HG03045 (cell line): ENCODE data around the gene RCOR3.
"Not testable (repeated sequence)": the region's sequence is repeated elsewhere in the genome, so short reads cannot be mapped to it uniquely, and the experiment has no call there.

Experiments used
- ATAC-seq: cut with Tn5 transposase; IDR thresholded peaks from one replicate; pipeline ENCODE4 v1.9.1; 2021; ENCODE audit warnings: mild to moderate bottlenecking, moderate library complexity; ENCODE audit not compliant: unreplicated experiment

RCOR3 gene

DNA sequence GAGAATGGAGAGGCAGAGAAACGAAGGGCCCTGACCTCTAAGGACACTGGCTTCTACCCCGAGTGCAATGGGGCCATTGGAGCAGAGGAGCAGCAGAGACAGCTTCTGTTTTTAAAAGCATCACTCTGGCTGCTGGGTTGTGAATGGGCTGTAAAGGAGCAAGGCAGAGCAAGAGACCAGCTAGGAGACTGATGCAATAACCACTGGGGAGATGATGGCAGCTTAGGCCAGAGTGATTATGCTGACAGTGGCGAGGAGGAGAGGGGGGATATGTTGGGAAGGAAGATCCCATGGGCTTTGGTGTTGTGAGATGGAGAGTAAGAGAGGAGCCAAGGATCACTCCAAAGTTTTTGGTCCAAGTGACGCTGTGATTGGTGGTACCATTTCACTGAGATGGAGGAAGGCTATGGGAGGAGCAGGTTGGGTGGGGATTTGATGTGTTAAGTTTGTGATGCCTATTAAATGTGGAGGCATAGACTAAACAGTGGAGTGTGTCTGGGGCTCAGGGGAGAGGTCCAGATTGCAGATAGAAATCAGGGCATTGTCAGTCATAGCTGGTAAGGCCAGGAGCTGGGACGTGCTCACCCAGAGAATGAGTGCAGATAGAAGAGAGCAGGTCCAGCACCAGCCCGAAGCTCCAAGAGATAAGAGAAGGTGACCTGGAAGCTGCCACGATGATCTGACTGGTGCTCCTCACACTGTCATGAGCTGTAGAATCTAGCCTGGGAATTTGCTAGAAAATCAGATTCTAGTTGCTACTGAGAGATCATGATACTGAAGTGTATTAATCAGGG lies 78.5 kb downstream of the RCOR3 start:
- no peak for ATAC-seq

DNA sequence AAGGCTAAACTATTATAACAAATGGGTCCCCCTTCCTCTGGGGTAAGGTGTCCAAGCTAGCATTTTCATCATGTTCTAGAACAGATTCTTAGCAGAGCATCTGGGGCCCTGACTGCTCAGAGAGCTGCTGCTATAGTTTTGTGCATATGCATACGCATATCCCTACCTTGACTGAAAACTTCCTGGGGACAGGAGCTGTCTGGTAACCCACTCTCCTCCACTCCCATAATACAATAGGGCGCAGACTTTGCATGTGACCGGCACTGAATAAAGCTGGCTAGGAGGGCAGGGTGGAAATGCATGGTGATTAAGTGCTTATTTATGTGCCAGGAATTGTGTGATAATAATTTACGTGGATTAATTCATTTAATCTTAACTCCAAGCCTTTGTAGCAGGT lies 79.1 kb downstream of the RCOR3 start:
- ATAC-seq: no peak

DNA sequence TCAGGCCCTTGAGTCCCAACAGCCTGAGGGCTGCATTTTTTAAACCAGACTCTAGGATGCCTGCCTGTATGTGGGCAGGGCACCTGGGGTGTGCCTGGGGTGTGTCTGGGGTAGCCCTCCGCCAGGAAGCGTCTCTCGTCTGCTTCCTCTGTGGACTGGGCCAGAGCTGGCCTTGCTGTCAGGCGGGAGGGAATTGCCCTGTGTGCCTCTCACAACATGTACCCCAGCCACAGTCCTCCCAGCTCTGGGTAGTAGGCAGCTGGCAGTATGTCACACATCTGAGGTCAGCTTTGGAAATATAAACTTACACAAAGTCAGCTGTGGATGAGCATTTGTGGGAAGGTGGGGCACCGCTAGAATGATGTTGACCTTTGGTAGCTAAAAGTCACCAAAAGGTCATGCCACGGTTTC lies 80.5 kb downstream of the RCOR3 start:
- ATAC-seq: no peak

DNA sequence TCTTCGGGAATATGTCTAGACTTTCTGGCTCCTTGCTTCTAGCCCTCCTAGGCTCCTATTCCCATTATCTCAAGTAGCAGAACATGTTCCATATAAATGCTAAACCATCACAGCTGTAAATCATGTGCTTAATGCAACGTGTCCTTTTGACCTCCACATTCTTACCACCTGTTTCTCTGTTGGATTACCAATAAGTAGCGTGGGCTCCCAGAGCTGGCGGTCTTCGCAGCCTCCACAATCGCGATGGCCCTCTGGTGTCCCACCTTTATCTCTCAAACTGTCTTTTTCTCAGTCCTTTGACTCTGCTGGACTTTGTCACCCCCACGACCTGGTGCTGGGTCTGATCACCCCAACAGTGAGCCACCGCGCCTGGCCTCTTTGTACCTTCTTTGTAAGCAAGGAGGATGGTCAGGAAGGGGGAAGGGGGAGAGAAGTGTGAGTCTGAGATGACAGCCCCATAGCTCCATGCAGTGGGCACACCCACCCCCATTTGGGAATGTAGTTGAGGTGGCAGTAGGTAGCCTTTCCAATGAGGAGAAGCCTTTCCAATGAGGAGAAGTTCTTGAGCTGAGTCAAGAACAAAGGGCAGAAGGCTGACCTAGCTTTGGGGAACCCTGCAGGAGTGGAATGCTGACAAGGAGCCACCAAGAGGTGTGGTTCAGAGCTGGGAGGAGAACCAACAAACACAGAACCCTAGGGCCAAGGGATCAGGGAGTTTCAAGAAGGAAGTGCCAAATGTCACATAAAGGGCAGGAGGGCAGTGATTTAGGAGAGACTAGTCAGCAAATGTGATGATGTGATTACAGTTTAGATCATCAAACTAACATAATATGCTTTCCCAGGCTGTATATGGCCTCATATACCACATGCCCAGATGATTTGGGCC lies 81.7 kb downstream of the RCOR3 start:
- no peak for ATAC-seq

DNA sequence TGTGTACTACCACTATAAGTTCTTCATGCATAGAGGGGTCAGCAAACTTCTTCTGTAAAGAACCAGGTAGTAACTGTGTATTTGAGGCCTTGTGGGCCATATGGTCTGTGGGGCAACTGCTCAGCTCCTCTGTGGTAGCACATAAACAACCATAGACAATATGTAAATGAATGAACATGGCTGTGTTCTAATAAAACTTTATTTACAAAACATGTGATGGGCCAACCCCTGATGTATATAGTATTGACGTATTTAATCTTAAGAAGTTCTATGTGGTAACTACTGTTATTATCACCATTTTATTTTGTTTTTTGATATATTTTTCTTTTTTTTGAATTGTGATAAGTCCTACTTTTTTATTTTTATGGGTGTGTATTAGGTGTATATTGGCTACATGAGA lies 82.8 kb downstream of the RCOR3 start:
- ATAC-seq: no peak

DNA sequence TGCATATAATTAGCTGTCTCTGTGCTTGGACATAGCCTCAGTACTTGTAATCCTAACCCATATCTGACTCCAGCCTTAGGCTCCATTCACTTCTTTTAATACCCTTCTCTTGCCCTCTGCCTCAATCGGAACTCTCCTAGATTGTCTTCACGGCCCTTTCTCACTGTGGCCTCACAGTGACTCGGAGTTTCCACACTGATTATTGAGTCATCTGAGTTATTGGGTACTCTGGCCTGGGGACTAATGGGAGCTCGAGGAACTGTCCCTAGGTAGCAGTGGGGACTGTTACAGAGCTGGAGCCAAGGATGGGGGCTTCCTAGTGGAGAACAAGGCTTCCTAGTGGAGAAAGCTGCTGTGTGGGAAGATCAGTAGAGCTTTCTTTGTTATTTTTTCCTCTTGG lies 84.4 kb downstream of the RCOR3 start:
- ATAC-seq: no peak

DNA sequence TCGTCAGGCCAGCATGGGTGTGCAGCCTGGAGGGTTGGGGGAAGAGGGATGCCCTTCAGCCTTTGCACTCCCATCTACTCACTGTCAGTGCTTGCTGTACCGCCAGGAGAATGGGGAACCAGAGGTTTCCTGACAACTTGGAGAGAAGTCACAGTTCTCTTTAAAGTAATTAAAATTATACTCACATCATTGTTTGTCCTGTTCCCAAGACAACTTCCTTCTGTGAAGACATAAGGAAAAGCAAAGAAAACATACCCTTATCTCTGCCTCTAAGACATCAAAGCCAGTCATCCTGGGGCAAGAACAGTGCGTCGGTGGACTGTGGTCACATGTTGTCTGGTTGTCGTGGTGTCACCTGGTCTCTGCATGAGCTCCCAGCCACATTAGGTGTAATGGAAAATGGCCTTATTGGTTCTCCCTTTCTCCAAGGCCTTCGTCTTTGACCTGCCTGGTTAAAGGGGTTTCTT lies 85.0 kb downstream of the RCOR3 start:
- no peak for ATAC-seq

DNA sequence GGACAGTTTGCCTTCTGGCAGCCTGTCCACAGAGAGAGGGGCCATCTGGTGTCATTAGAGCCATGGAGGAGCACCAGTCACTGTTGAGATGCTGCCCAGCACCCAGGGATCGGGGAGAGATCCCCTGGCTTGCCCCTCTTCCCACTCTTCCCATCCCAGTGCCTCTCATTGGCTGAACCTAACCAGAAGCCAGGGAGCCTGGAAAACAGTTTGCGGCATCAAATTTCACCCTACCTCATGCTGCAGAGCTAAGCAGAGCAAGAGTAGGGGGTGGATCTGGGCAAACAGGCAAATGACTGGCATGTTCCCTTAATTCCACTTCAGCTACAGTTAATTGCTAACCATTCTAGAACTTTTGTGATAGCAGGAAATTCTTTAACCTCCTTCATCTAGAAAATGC lies 86.6 kb downstream of the RCOR3 start:
- ATAC-seq: no peak

DNA sequence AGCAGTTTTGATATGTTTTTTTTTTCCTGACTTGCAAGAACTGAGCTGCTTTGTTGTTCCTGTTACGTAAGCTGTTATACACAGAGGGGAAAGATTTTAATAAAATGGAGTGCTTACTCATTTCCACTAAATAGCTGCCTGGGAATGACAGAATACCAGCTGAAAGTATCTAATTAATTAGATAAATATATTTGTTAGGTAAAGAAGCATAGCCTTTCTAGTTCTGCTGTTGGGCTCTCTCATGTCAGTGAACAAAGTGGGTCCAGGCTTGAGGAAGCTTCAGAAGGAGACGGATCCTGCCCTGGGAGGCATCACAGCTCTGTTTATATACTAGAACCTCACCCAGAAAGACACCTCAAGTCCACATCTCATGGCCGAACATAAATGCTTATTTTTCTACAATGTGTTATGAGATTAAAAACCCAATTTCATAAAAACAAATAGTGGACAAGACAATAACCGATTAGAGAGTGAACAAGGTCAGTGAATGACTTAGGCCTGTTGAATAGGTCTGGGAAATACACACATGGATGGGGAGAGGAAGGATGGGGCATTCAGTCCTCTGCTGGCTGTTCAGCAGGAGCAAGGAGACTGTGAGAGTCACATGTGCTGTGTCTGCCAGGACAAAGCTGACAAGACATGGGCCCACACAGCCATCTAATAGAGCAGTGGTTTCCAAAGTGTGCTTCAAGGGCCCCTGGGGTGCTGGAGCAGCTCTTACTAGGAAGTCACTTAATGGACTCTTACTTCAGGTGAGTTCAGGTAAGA lies 88.1 kb downstream of the RCOR3 start:
- no peak for ATAC-seq

DNA sequence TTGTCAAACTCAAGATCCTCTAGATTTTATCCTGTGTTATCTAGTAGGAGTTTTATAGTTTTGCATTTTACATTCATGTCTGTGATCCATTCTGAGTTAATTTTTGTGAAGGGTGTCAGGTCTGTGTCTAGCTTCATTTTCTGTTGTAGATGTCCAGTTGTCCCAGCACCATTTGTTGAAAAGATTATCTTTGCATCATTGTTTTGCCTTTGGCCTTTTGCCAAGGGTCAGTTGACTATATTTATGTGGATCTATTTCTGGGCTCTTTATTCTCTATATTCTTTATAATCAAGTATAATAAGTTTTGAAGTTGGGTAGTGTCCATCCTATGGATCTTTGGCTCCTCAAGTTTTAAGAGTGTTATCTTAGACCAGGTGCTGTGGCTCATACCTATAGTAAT lies 89.4 kb downstream of the RCOR3 start:
- ATAC-seq: no peak

DNA sequence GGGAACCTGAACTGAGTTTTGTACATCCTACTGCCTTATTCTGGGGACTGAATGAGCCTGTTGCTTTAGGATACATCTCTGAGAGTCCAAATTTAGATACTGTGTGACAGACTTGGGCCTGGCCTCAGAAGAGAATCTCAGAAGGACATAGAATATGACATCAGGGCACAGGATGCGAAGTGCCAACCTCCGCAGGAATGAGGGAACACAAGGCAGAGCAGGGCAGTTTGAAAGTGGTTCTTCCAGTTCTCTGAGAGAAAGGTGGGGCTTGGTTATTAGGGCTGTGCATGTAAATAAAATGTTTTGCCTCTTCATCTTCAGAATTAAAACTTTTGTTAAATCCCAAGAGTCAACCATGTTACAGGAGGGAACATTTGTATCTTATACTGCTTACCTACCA lies 90.6 kb downstream of the RCOR3 start:
- no peak for ATAC-seq

DNA sequence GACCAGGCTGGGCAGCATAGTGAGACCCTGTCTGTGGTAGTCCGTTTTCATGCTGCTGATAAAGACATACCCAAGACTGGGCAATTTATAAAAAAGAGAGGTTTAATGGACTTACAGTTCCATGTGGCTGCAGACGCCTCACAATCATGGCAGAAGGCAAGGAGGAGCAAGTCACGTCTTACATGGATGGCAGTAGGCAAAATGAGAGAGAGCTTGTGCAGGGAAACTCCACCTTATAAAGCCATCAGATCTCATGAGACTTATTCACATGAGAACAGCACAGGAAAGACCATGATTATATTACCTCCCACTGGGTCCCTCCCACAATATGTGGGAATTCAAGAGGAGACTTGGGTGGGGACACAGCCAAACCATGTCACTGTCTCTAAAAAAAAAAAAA lies 92.9 kb downstream of the RCOR3 start:
- ATAC-seq: not testable (repeated sequence)

DNA sequence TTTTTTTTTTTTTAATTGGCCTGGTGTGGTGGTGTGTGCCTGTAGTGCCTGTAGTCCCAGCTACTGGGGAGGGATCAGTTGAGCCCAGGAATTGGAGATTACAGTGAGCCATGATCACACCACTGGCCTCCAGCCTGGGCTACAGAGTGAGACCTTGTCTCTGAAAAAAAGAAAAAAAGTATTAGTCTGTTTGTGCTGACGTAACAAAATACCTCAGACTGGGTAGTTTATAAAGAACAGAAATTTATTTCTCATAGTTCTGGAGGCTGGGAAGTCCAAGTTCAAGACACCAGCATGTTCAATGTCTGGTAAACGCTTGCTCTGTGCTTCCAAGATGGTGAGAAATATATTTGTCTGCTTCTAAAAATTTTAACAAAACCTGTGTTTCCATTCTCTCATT lies 93.3 kb downstream of the RCOR3 start:
- ATAC-seq: no peak

DNA sequence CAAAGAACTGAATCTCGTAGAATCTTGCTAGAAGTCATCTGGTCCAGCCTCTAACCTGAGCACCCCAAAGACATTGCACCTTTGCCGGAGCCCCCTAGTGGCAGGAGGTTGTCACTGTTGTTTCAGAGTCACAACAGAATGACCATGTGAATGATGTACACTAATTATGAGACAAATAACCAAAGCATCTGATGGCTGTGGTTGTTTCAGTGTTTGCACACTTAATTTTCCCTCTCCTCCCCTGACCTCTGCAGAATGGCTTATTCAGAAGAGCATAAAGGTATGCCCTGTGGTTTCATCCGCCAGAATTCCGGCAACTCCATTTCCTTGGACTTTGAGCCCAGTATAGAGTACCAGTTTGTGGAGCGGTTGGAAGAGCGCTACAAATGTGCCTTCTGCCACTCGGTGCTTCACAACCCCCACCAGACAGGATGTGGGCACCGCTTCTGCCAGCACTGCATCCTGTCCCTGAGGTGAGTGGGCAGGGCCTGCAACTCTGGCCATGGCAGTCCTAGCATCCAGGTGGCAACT lies 93.9 kb downstream of the RCOR3 start:
- ATAC-seq: peak; percentile 91

DNA sequence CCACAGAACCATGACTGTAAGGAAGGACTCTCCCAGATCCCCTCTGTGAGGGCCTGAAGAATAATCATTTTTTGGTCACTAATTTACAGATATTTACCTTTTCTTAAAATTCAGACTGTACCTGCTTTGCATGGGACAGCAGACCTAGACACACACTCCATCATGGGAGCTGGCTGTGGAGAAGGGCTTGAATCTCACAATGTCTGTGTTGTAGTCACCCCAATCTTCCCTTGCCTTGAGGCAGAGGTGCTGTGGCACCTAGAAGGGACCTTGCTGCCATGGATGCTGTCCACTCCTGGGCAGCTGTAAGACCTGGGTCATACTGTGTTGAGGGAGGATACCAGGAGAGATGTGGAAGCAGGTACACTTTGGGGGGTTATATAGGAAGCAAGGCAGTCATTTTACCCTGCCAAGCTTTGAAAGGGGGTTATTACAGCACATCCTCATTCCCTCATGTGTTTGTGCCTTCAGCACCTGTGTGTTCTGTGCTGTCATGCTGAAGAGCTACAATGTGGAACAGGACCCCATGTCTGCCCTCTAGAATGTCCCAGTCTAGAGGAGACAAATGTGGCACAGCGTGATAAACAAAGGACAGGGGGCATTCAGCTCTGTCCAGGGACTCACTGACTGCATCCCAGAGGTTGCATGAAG lies 94.5 kb downstream of the RCOR3 start:
- ATAC-seq: no peak

DNA sequence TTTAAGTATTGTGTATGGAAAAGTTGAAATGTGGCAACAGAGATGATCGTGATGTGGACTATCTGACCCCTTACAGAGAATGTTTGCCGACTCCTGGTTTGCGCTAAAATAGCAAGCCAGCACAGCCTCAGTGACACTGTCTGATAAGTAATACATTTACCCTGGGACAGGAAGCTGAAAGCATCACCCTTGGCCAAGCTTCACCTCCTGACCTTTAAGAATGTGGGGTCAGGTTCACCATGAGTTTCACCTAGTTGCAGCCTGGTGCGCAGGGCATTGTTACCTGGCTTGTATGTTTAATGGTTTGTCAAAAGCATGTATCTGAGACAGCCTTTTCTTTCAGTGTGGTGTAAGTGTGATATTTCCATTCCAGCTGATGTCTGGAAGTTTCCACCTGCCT lies 96.7 kb downstream of the RCOR3 start:
- no peak for ATAC-seq

DNA sequence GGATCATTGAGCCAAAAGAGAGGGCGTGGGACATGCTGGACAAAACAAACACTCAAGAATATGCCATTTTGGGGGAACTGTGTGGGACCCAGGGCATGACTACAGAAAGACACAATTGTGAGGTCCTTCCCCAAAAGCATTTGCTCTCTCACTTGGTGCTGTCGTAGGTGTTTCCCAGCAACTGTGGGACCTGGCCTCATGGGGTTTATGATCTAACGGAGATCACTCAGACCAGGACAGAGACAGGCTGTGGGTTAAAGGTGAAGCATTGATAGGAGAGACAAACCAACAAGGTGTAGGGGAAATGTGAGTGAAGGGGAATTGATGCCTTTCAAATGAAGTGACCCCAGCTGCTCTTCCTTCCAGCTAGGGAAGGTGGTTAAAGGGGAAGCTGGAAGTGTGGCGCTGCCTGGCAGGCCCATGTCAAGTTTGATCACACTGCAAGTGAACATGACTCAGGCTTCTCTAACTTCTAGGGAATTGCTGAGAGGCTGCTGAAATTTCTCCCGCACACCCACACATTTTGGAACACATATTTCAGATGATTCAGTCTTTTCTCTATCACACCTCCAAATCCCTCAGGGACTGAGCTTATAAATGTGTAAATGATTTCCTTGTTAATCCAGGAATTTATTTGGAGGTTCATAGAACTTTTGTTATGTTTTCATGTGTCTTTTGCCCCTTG lies 97.7 kb downstream of the RCOR3 start:
- no peak for ATAC-seq

DNA sequence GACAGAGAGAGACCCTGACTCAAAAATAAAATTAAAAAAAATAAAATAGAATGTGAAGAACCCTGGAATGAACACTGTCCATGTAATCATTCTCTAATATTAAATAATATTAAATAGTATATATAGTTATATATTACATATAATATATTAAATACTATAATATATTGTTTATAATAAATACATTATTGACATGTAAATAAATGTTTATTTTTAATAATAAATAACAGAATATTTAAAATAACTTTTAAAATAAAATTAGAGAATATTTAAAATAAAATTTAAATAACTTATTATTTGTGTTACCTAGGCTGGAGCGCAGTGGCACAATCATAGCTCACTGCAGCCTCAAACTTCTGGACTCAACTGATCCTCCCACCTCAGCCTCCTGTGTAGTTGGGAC lies 99.5 kb downstream of the RCOR3 start:
- no peak for ATAC-seq

DNA sequence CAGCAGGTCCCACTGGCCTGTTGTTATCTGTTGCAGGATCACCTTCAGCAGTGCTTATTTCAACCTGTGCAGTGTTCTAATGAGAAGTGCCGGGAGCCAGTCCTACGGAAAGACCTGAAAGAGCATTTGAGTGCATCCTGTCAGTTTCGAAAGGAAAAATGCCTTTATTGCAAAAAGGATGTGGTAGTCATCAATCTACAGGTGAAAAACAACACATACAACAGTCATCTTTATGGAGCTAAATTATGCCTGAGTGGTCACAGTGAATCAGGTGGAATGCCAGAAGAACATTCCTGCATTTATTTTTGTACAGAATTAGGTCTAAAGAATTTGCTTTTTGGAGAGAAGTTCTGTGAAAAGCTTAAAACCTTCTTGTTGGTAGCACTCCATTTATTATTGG lies 100.7 kb downstream of the RCOR3 start:
- no peak for ATAC-seq

DNA sequence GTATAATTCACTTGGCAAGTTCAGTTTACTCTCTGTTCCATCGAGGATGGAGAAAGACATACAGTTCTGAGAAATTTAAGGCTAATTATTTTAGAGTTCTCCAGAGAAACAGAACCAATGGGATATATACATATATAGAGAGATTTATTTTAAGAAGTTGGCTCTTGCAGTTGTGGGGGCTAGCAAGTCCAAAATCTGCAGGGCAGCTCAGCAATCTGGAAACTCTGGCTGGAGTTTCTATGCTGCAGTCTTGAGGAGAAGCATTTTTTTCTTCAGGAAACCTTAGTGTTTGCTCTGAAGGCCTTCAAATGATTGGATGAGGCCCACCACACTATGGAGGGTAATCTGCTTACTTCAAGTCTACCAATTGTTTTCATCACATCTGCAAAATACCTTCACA lies 102.0 kb downstream of the RCOR3 start:
- no peak for ATAC-seq
